Measurements from ENCODE around the gene KRTAP19-7.

The KRTAP19-7 gene

GRCh38 chr21:30580132-30580531 is 19.0 kb upstream of the KRTAP19-7 start:
- TF ChIP-seq, protein P1, sequence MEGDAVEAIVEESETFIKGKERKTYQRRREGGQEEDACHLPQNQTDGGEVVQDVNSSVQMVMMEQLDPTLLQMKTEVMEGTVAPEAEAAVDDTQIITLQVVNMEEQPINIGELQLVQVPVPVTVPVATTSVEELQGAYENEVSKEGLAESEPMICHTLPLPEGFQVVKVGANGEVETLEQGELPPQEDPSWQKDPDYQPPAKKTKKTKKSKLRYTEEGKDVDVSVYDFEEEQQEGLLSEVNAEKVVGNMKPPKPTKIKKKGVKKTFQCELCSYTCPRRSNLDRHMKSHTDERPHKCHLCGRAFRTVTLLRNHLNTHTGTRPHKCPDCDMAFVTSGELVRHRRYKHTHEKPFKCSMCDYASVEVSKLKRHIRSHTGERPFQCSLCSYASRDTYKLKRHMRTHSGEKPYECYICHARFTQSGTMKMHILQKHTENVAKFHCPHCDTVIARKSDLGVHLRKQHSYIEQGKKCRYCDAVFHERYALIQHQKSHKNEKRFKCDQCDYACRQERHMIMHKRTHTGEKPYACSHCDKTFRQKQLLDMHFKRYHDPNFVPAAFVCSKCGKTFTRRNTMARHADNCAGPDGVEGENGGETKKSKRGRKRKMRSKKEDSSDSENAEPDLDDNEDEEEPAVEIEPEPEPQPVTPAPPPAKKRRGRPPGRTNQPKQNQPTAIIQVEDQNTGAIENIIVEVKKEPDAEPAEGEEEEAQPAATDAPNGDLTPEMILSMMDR (IDR thresholded peaks at IDR 0.05), result no peak

DNA sequence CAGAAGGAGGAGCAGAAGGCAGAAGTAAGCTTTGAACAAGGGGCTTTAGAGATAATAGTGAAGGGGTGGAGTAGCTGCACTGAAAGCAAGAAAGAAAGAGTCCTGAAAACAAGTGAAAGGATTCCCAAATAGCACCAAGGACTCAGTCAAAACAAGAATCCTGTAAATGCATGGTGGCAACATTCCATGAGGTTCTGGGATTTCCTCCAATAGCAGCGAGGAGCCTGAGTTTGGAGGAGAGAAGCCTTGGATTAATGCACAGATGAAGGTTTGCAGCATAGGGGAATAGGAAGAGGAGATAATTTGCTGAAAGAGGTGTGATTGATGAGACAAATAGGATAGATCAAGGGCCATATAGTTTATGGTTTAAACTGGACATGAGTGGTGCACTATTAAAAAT is 18.2 kb upstream of the KRTAP19-7 start:
- TF ChIP-seq, protein P1 (IDR thresholded peaks at IDR 0.05), result no peak

GRCh38 chr21:30577766-30578165 is 16.7 kb upstream of the KRTAP19-7 start:
- TF ChIP-seq, protein P1 (IDR thresholded peaks at IDR 0.05), result no peak

- TF ChIP-seq, protein P1 (IDR thresholded peaks at IDR 0.05), result no peak
These were observed 6.5 kb upstream of the KRTAP19-7 start for GRCh38 chr21:30567617-30568016.

DNA sequence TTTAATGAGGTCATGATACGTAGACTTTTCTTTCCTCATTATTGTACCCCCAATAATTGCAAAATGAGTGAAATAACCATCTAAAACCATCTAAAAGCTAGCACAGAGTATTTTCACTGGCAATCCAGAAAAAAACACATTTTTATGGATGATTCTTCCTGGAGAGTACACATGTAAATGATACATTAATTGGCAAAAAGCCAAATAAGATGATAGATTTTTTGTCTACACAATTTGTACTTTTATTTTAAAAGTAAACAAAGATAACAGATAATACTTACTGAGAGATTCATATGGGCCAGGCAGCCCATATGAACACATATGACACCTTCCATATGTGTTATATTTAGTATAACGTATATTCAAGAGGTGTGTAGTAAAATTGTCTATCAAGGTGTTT is 2.5 kb upstream of the KRTAP19-7 start:
- TF ChIP-seq, protein P1 (IDR thresholded peaks at IDR 0.05), result no peak

DNA sequence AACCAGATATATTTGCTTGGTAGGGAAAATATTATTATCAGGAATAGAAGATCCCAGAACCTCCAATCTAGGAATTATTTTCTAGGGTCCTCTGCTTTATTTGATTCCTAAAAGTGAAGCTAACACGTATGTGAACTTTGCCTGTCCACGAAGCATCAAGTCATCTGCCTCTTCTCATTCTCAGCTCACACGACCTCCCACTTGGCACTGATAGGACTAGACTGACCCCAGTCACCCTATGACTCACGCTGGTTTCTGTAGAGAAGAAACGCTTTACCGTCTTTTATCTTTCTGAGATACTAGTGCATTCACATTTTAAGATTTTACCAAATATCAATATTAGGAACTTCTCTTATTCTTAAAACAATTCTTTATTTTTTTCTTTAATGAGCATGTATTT is 2.0 kb upstream of the KRTAP19-7 start:
- TF ChIP-seq, protein P1 (IDR thresholded peaks at IDR 0.05), result no peak

DNA sequence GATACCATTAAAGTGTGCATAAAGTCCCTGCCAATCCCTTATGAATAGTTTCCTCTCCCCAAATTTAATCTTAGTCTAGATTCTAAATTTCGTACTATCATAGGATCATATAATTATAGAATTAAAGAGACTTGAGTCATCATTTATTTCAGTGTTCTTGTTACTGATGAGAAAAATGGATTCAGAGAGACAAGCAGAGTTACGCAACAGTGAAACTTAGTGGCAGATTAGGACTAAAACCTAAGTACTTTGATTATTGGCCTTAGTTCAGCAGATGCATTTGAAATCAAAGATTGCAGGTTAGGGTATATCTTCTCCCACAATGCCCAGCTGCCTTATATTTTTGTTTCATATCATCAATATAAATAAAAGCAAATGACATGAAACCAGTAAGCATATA is 843 bp upstream of the KRTAP19-7 start:
- TF ChIP-seq, protein P1 (IDR thresholded peaks at IDR 0.05), result no peak

GRCh38 chr21:30555095-30555494 is 6.0 kb downstream of the KRTAP19-7 start:
- TF ChIP-seq, protein P1 (IDR thresholded peaks at IDR 0.05), result no peak
